ENCODE results near the gene STRIP1. TPM values are rescaled to one million over a fixed set of nuclear protein-coding genes. Genes with fewer than 3 reads are reported as not detected.

Gene STRIP1
- total RNA-seq, 2 experiments from 2014 or later, result 74.3 to 80.9 TPM

- Histone ChIP-seq H3K27ac (ENCODE audit: low read depth in 1 of 2, low read length in 2 of 2) (no peak overlapping the region), H3K9me3 (ENCODE audit: control insufficient read depth in 1 of 2, insufficient read depth in 1 of 2, low read length in 2 of 2) (no peaks in the 10 kb centered on the region), H3K4me1 (ENCODE audit: insufficient read depth, low read length) (peaks cover 3% of the 10 kb centered on the region), H3K4me3 (ENCODE audit: low read length) (no peak overlapping the region), H3K36me3 (ENCODE audit: insufficient read depth, low read length) (no peaks in the 10 kb centered on the region), H3K27me3 (ENCODE audit: control insufficient read depth in 1 of 2, insufficient read depth in 2 of 2, low read length in 2 of 2) (peaks cover 7 to 9% of the 10 kb centered on the region in 2 experiments)
- Mint-ChIP-seq H3K4me3 (no peak overlapping the region), H3K27me3 (peaks cover 19% of the 10 kb centered on the region), H3K4me1 (ENCODE audit: low read depth) (no peaks in the 10 kb centered on the region), H3K9me3 (no peaks in the 10 kb centered on the region), H3K27ac (no peak overlapping the region), H3K36me3 (ENCODE audit: low read depth) (no peaks in the 10 kb centered on the region)
- DNase-seq (no peak), ATAC-seq (ENCODE audit: poor library complexity) (no peak)
- CTCF ChIA-PET, result no interaction called here
- POLR2A ChIA-PET, result no interaction called here
- intact Hi-C loops (cut with DNase I, micrococcal nuclease), result no loop called here
- no peak for TF ChIP-seq CTCF (IDR thresholded peaks at IDR 0.05)
Observed at GRCh38 chr1:110098222-110099026, 64.0 kb downstream of the STRIP1 start.

GRCh38 chr1:110100335-110100734 lies 65.9 kb downstream of the STRIP1 start:
- no peak overlapping the region for H3K27ac ChIP-seq (ENCODE audit: low read depth in 1 of 2, low read length in 2 of 2)

GRCh38 chr1:110102081-110102480 lies 67.7 kb downstream of the STRIP1 start:
- ChIA-PET CTCF (interaction anchor here (1.7 kb wide), 1 partner anchor 14 kb away, joined by 4 read pairs; no protein-coding TSS in a partner anchor), POLR2A (no interaction called here)
- no peaks in the 10 kb centered on the region for H3K9me3 ChIP-seq (ENCODE audit: control insufficient read depth in 1 of 2, insufficient read depth in 1 of 2, low read length in 2 of 2)
- Mint-ChIP-seq H3K4me3 (no peak overlapping the region), H3K27me3 (no peaks in the 10 kb centered on the region), H3K27ac (no peak overlapping the region), H3K36me3 (ENCODE audit: low read depth) (no peaks in the 10 kb centered on the region), H3K9me3 (no peaks in the 10 kb centered on the region), H3K4me1 (ENCODE audit: low read depth) (no peaks in the 10 kb centered on the region)
- H3K4me3 ChIP-seq (ENCODE audit: low read length), result no peak overlapping the region
- intact Hi-C loops (cut with DNase I, micrococcal nuclease), result no loop called here
- TF ChIP-seq CTCF (IDR thresholded peaks at IDR 0.05), result no peak
- no peak overlapping the region for H3K27ac ChIP-seq (ENCODE audit: low read depth in 1 of 2, low read length in 2 of 2)
- no peaks in the 10 kb centered on the region for H3K36me3 ChIP-seq (ENCODE audit: insufficient read depth, low read length)
- H3K4me1 ChIP-seq (ENCODE audit: insufficient read depth, low read length), result peaks cover 6% of the 10 kb centered on the region
- no peak for ATAC-seq (ENCODE audit: poor library complexity)
- peaks cover 0 to 4% of the 10 kb centered on the region in 2 experiments for H3K27me3 ChIP-seq (ENCODE audit: control insufficient read depth in 1 of 2, insufficient read depth in 2 of 2, low read length in 2 of 2)
- DNase-seq, result no peak

More at GRCh38 chr1:110100335-110100734, 65.9 kb downstream of the STRIP1 start:
- no peaks in the 10 kb centered on the region for H3K9me3 ChIP-seq (ENCODE audit: control insufficient read depth in 1 of 2, insufficient read depth in 1 of 2, low read length in 2 of 2)
- DNase-seq (no peak), ATAC-seq (ENCODE audit: poor library complexity) (no peak)
- Mint-ChIP-seq H3K27me3 (peaks cover 12% of the 10 kb centered on the region), H3K27ac (no peak overlapping the region), H3K36me3 (ENCODE audit: low read depth) (no peaks in the 10 kb centered on the region), H3K4me3 (no peak overlapping the region), H3K9me3 (no peaks in the 10 kb centered on the region), H3K4me1 (ENCODE audit: low read depth) (no peaks in the 10 kb centered on the region)
- no peaks in the 10 kb centered on the region for H3K36me3 ChIP-seq (ENCODE audit: insufficient read depth, low read length)
- CTCF ChIA-PET, result interaction anchor here (1.1 kb wide), 1 partner anchor 63 kb away, joined by 3 read pairs; no protein-coding TSS in a partner anchor
- intact Hi-C loops (cut with DNase I, micrococcal nuclease), result no loop called here
- H3K27me3 ChIP-seq (ENCODE audit: control insufficient read depth in 1 of 2, insufficient read depth in 2 of 2, low read length in 2 of 2), result peaks cover 0 to 7% of the 10 kb centered on the region in 2 experiments
- no peak for TF ChIP-seq CTCF (IDR thresholded peaks at IDR 0.05)
- no peak overlapping the region for H3K4me3 ChIP-seq (ENCODE audit: low read length)
- H3K4me1 ChIP-seq (ENCODE audit: insufficient read depth, low read length), result peaks cover 3% of the 10 kb centered on the region
- POLR2A ChIA-PET, result no interaction called here

Other genes with a start within 250 kb of the STRIP1 start
- 1 to 10 TPM; 6.5 to 6.7 TPM for gene CSF1, start 123.8 kb upstream of the STRIP1 start, total RNA-seq
- gene AHCYL1, start 49.9 kb upstream of the STRIP1 start, total RNA-seq, result 1 to 10 TPM; 6.9 to 8.4 TPM
- gene ALX3, start 36.0 kb downstream of the STRIP1 start, total RNA-seq, result not detected
- gene UBL4B, start 77.8 kb downstream of the STRIP1 start, total RNA-seq, result not detected
- gene SLC6A17, start 115.9 kb downstream of the STRIP1 start, total RNA-seq, result not detected
- gene KCNC4, start 175.7 kb downstream of the STRIP1 start, total RNA-seq, result 10 to 100 TPM; 16.5 to 17.7 TPM

Data from CD4-positive, alpha-beta T cell (primary cell).